Caco-2 (cell line): ENCODE results near the gene ALKBH6. TPM values are rescaled to one million over a fixed set of nuclear protein-coding genes. Genes with fewer than 3 reads are reported as not detected.

Experiments
- BruUV-seq: library from RNA; stranded (reverse); fragments of 400-500 nt; replicated peaks from 2 replicates; lab custom pipeline; 2021; lab: Mats Ljungman, UMichigan
- CTCF ChIA-PET: fragments of 300-600 bp; sonication (Branson Sonifier 250); formaldehyde crosslinking; loops from one replicate; lab custom pipeline; 2022; ENCODE audit warnings: antibody characterized with exemption; lab: Charles Lee
- POLR2A ChIA-PET: fragments of 300-600 bp; sonication (Branson Sonifier 250); formaldehyde crosslinking; loops from one replicate; lab custom pipeline; 2022; ENCODE audit warnings: antibody characterized with exemption; lab: Charles Lee
- DNase-seq, 2 experiments: peaks; one replicate each; pipeline versions ENCODE4 v3.0.0 to v3.0.0-alpha.2; 2020 to 2022
- H3K27me3 ChIP-seq: replicated peaks from 2 replicates; pipeline ENCODE4 v1.6.0; 2011; ENCODE audit warnings: low read length; ENCODE audit not compliant: control insufficient read depth, insufficient read depth
- H3K36me3 ChIP-seq: 2 replicates; pipeline ENCODE4 v1.5.1; 2011; ENCODE audit warnings: low read length; ENCODE audit not compliant: control insufficient read depth, insufficient read depth
- H3K4me1 ChIP-seq: fragments of 250-450 bp; sonication (Bioruptor Pico); 2 replicates; pipeline ENCODE4 v1.5.1; 2020; ENCODE audit warnings: mild to moderate bottlenecking
- H3K4me3 ChIP-seq: 2 replicates; pipeline ENCODE4 v1.5.1; 2011; ENCODE audit warnings: low read depth, mild to moderate bottlenecking, control low read depth, low read length
- H3K9me3 ChIP-seq: fragments of 250-450 bp; sonication (Bioruptor Pico); 2 replicates; pipeline ENCODE4 v1.5.1; 2020; ENCODE audit warnings: mild to moderate bottlenecking, moderate library complexity
- H3K27ac Mint-ChIP-seq: one replicate; pipeline ENCODE4 v1.8.0; 2022; ENCODE audit warnings: mixed read lengths; ENCODE audit not compliant: unreplicated experiment
- H3K27me3 Mint-ChIP-seq: one replicate; pipeline ENCODE4 v1.8.0; 2022; ENCODE audit warnings: mixed read lengths; ENCODE audit not compliant: insufficient read depth, unreplicated experiment
- H3K36me3 Mint-ChIP-seq: one replicate; pipeline ENCODE4 v1.8.0; 2022; ENCODE audit warnings: mild to moderate bottlenecking, mixed read lengths; ENCODE audit not compliant: insufficient read depth, unreplicated experiment
- H3K4me1 Mint-ChIP-seq: one replicate; pipeline ENCODE4 v1.8.0; 2022; ENCODE audit warnings: low read depth, mixed read lengths; ENCODE audit not compliant: unreplicated experiment
- H3K4me3 Mint-ChIP-seq: one replicate; pipeline ENCODE4 v1.8.0; 2022; ENCODE audit warnings: mild to moderate bottlenecking, moderate library complexity, mixed read lengths; ENCODE audit not compliant: unreplicated experiment
- H3K9me3 Mint-ChIP-seq: one replicate; pipeline ENCODE4 v1.8.0; 2022; ENCODE audit warnings: mixed read lengths; ENCODE audit not compliant: unreplicated experiment
- intact Hi-C: fragments of 100-400 bp; cut with micrococcal nuclease; formaldehyde crosslinking; loops from one replicate; pipeline ENCODE4 v1.10.0; 2022; ENCODE audit not compliant: unreplicated experiment
- total RNA-seq: library from RNA; stranded (reverse); gene quantifications from 2 replicates; pipeline ENCODE4 v1.2.3, GENCODE V29; 2022
- TF ChIP-seq, protein P1 (sequence below), 2 experiments: fragments of 200-600 bp in 1 of 2; IDR thresholded peaks; 1 replicate in 1 of 2; 2 replicates in 1 of 2; pipeline versions ENCODE4 v1.5.1 to v1.8.0; 2011 to 2022; ENCODE audit warnings: antibody characterized with exemption in 1 of 2, control low read depth in 1 of 2, inconsistent platforms in 1 of 2, low read depth in 1 of 2, low read length in 1 of 2, mild to moderate bottlenecking in 1 of 2, moderate library complexity in 1 of 2; ENCODE audit not compliant: insufficient read depth in 1 of 2, severe bottlenecking in 1 of 2, unreplicated experiment in 1 of 2

The ALKBH6 gene
- total RNA-seq, 1 experiment from 2014 or later, result 29.4 TPM

GRCh38 chr19:36028313-36029041, 14.5 kb upstream of the ALKBH6 start:
- Mint-ChIP-seq H3K4me3 (no peak overlapping the region), H3K9me3 (no peaks in the 10 kb centered on the region), H3K27ac (no peak overlapping the region), H3K4me1 (peaks cover 5% of the 10 kb centered on the region), H3K36me3 (peaks cover 19% of the 10 kb centered on the region), H3K27me3 (no peaks in the 10 kb centered on the region)
- Histone ChIP-seq H3K9me3 (no peaks in the 10 kb centered on the region), H3K27me3 (no peaks in the 10 kb centered on the region), H3K36me3 (no peaks in the 10 kb centered on the region; the same call in 1 of the 2 replicates), H3K4me3 (no peak overlapping the region), H3K4me1 (no peaks in the 10 kb centered on the region)
- ChIA-PET CTCF (no interaction called here), POLR2A (no interaction called here)
- DNase-seq, result no peak
- TF ChIP-seq, protein P1, sequence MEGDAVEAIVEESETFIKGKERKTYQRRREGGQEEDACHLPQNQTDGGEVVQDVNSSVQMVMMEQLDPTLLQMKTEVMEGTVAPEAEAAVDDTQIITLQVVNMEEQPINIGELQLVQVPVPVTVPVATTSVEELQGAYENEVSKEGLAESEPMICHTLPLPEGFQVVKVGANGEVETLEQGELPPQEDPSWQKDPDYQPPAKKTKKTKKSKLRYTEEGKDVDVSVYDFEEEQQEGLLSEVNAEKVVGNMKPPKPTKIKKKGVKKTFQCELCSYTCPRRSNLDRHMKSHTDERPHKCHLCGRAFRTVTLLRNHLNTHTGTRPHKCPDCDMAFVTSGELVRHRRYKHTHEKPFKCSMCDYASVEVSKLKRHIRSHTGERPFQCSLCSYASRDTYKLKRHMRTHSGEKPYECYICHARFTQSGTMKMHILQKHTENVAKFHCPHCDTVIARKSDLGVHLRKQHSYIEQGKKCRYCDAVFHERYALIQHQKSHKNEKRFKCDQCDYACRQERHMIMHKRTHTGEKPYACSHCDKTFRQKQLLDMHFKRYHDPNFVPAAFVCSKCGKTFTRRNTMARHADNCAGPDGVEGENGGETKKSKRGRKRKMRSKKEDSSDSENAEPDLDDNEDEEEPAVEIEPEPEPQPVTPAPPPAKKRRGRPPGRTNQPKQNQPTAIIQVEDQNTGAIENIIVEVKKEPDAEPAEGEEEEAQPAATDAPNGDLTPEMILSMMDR (IDR thresholded peaks at IDR 0.05; ENCODE audit: insufficient read depth in 1 of 2, low read depth in 1 of 2, low read length in 1 of 2, severe bottlenecking in 1 of 2, unreplicated experiment in 1 of 2), result no peak
- BruUV-seq, result no TSS peak
- intact Hi-C loops, result no loop called here

DNA sequence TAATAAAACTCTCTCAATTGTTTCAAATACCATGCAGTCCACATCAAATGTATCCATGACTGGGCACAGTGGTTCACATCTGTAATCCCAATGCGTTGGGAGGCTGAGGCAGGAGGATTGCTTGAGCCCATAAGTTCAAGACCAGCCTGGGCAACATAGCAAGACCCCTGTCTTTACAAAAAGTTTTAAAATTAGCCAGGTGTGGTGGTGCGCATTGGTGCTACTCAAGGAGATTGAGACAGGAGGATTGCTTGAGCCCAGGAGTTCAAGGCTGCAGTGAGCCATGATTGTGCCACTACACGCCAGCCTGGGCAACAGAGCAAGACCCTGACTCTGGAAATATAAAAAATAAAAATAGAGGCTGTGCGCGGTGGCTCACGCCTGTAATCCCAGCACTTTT, 13.7 kb upstream of the ALKBH6 start:
- no TSS peak for BruUV-seq
- Histone ChIP-seq H3K9me3 (no peaks in the 10 kb centered on the region), H3K27me3 (no peaks in the 10 kb centered on the region), H3K4me1 (no peaks in the 10 kb centered on the region), H3K4me3 (no peak overlapping the region), H3K36me3 (no peaks in the 10 kb centered on the region; the same call in 1 of the 2 replicates)
- Mint-ChIP-seq H3K4me1 (peaks cover 5% of the 10 kb centered on the region), H3K27me3 (no peaks in the 10 kb centered on the region), H3K27ac (no peak overlapping the region), H3K4me3 (no peak overlapping the region), H3K36me3 (peaks cover 25% of the 10 kb centered on the region), H3K9me3 (no peaks in the 10 kb centered on the region)
- POLR2A ChIA-PET, result no interaction called here
- no peak for DNase-seq
- CTCF ChIA-PET, result no interaction called here
- TF ChIP-seq, protein P1 (IDR thresholded peaks at IDR 0.05; ENCODE audit: insufficient read depth in 1 of 2, low read depth in 1 of 2, low read length in 1 of 2, severe bottlenecking in 1 of 2, unreplicated experiment in 1 of 2), result no peak
- intact Hi-C loops, result no loop called here

DNA sequence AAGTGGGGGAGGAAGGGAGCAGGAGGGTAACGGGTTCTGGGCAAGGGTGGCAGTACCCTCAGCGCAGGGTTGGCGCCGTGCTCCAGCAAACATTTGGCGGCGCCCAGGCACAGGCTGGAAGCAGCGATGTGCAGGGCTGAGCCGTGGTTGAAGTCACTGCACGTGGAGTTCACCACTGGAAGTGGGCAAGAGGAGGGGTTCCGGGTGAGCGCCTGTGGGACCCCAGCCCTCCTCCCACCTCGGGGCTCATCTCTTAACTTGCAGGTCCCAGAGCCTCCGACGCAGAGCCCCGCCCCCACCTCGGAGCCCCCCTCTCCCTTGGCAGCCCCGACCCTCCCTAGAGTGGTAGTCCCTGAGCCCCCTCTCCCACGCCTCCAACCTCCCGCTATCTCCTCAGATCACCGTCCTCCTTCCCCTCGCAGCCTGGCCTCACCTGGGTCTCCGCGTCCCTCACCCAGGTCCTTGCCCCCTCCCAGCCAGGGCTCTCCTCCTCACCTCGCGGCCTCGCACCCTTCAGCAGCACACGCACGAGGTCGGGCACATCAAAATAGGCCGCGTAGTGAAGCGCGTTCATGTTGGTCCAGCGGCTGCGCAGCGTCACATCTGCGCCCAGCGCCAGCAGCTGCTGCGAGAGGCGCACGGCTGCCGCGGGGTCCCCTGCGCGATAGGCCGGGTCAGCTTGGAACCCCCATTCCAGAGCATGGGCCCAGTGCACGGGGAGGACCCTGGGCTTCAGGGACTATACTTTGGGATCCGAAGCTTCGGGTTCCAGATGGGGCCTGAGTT, 12.3 kb upstream of the ALKBH6 start:
- Histone ChIP-seq H3K36me3 (no peaks in the 10 kb centered on the region; the same call in 1 of the 2 replicates), H3K4me3 (no peak overlapping the region), H3K27me3 (no peaks in the 10 kb centered on the region), H3K9me3 (no peaks in the 10 kb centered on the region), H3K4me1 (no peaks in the 10 kb centered on the region)
- CTCF ChIA-PET, result no interaction called here
- Mint-ChIP-seq H3K4me3 (no peak overlapping the region), H3K4me1 (peaks cover 3% of the 10 kb centered on the region), H3K27ac (no peak overlapping the region), H3K9me3 (no peaks in the 10 kb centered on the region), H3K36me3 (peaks cover 22% of the 10 kb centered on the region), H3K27me3 (no peaks in the 10 kb centered on the region)
- no TSS peak for BruUV-seq
- POLR2A ChIA-PET, result no interaction called here
- DNase-seq, result no peak
- TF ChIP-seq, protein P1 (IDR thresholded peaks at IDR 0.05; ENCODE audit: insufficient read depth in 1 of 2, low read depth in 1 of 2, low read length in 1 of 2, severe bottlenecking in 1 of 2, unreplicated experiment in 1 of 2), result no peak
- intact Hi-C loops, result no loop called here
